ENCODE results near the gene RGS8.

Gene RGS8, protein sequence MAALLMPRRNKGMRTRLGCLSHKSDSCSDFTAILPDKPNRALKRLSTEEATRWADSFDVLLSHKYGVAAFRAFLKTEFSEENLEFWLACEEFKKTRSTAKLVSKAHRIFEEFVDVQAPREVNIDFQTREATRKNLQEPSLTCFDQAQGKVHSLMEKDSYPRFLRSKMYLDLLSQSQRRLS

DNA sequence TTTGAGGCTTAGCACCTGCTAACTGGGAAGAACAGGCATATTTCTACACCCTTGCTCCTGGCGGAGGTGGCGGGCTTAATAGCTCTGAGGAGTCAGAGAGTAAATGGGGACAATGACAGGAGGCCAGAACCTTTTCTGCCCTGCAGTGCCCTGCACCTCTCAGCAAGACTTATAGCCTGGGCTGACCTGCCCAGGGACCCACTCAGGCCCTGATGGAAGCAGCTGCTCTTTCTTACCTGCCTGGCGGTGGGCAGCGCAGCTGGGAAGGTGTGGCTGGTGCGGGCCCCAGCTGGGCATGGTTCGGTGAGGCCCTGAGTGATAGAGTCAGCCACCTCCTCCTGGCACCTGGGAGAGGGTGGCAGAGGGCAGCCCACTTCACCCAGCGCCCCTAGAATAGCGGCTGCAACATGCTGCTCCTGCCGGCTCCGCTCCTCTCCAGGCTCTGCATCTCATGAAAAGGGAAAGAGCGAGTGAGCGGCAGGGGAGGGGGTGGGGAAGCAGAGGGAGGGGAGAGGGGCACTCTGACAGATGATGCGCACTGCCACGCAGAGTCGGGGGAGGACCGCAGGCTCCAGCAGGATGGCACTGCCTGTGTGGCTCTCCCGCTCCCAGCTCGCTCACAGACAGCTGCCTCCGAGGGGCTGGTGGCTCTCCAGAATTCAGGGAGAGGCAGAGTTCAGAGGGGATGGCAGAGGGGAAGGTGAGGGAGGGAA lies at the start of gene RGS8:
Gene RGS8, minus strand, starts transcription at position 472 of the 713 bp plus-strand sequence. CDS start 14,938 bp downstream, outside the sequence.
- DNase-seq (ENCODE audit: low read depth in 3 of 3, low spot score in 1 of 3) = no peak

DNA sequence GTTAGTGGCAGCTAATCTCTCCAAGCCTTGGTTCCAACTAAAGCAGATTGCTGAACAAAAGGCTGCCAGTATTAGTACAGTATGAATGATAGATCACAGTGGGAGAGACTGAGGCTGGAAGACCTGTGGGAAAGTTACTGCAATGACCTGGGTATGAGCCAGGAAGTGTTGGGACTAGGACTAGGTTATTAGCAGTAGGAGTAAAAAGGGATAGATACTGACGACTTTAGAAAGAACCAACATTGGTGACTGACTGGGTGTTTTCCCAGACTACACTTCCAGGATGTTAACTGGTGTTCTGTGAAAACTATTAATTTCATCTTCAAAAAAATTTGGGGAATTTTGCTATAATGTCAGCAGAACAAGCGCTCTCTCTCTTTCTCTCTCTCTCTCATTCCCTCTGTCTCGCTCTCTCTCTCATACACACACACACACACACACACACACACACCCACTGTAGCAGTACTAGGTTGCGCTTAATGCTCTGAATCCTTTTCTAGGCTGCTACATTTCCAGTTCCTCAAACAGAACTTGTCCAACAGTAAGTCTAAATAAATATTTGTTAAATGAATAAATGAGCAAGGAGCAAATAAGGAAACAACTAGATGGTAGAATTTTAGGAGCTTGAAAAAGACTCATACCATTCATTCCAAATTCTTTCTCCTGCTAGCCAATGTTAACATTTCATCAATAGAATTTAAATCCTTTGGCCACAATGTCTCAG lies 47.6 kb upstream of the RGS8 start:
- no peak for DNase-seq (ENCODE audit: low read depth in 3 of 3, low spot score in 1 of 3)

DNA sequence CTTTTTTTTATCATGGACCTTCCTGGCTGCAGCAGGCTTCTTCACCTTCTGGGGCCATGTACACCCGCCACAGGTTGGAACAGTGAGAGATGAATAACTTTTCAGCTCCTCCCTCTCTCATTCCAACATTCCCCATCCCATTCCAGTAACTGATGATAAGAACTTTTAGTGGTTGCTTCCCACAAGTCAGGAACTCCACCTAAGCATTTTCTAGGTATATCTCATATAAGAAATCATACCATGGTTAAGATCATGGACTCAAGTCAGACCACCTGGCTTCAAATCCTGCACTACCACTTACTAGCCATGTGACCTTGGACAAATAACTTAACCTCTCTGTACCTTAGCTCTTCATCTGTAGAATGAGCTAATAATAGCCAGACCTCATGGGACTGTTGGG lies 42.5 kb upstream of the RGS8 start:
- DNase-seq (ENCODE audit: low read depth in 3 of 3, low spot score in 1 of 3) = no peak

DNA sequence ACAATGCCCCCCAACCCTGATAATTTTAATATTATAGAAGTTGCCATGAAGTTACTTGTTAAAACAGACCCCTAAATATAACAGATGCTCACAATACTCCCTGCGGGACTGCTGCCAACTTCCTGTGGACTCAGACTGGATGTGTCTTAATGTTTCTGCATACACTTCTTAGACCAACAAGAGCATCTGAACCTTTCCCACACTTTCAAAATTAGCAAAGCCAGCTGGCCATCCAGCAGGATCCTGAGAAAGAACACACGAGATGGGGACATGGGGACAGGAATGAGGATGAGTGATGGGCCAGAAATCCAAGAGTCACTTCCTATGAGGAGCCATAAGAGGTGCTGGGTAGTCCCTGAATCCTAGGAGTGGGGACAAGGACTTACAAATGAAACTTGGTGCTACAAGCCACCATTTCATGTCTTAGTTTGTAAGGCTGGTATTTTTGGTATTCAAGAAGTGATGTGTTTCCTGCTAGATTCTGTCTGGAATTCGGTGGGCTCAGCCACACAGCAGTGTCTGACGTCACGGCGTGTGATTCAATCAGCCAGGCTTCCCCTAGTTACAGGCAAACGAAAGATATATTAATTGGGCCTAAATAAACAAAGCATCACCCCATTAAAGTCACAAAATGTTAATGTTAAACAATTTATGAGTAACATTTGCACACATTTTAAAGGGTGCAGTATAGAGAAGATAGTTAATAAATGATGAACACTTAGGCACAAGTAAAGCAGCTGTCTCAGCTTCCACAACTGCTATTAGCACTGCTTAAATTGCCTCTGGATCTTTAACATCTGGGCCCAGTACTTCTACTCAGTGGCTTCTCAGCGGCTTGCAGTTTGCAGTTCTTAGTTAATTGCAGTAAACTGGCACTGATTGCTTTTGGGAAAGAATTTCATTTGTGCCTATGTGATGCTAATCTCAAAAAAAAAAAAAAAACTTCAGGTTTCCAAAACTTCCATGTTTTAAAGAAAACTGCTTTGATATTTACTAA lies 41.2 kb upstream of the RGS8 start:
- no peak for DNase-seq (ENCODE audit: low read depth in 3 of 3, low spot score in 1 of 3)

DNA sequence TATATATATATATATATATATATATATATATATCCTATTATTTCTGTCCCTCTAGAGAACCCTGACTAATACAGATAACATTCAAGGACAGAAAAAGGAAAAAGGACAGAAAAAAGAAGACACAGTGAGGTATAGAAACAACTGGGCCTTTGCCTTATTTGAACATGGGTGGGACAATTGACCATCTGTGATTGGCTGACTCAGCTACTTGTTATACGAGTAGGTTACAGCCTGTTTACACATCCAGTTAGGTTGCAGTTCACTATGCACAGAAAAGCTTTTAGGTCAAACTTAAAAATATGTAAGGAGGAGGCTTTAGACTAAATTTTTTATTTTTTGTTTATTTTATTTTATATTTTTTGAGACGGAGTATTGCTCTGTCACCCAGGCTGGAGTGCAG lies 39.8 kb upstream of the RGS8 start:
- DNase-seq (ENCODE audit: low read depth in 3 of 3, low spot score in 1 of 3) = no peak

DNA sequence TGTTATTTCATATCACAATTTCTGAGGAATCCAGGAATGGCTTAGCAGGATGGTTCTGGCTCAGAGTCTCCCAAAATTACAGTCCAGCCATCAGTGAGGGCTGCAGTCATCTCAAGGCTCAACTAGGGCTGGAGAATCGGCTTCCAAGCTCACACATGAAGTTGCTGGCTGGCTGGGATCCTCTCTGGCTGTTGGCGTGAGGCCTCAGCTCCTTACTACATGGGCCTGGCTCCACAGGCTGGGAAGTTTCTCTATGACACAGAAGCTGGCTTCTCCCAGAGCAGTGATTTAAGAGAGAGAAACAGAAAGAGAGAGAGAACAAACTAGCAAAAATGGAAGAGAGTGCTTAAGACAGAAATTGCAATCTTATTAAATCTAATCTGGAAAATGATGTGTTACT lies 38.8 kb upstream of the RGS8 start:
- DNase-seq (ENCODE audit: low read depth in 3 of 3, low spot score in 1 of 3) = no peak

DNA sequence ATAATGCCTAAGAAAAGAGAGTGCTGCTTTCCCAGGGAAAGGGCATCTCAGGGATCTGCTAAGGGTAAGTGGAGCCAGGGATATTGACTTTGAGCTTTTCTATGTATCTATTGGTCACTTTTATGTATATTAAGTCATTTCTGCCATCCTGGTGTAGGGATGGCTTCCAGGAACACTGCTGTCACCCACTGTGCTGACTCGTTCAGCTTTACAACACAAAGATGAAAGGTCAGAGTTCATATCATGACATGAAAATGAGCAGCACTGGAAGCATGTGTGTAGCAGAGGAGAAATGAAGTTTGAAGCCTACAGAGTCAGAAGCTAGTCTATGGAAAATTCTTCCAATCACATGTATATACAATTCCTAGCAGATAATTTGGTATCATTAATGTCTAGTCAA lies 37.1 kb upstream of the RGS8 start:
- no peak for DNase-seq (ENCODE audit: low read depth in 3 of 3, low spot score in 1 of 3)

DNA sequence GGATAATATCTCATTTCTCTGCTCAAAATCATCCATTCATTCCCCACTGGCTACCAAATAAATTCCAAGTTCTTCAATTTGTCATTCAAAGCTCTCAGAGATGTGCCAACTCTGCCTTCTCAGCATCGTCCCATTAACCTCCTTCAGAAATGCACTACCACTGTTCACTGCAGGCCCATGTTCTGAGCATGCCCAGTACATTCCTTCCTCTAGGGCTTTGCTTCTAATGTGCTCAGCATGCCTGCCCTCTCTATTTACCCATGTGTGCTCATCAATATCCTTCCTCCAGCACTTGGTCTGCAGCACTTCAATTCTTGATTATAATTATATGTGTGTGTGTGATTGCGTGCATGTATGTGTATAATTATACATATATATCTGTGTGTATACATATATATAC lies 36.1 kb upstream of the RGS8 start:
- DNase-seq (ENCODE audit: low read depth in 3 of 3, low spot score in 1 of 3) = no peak

DNA sequence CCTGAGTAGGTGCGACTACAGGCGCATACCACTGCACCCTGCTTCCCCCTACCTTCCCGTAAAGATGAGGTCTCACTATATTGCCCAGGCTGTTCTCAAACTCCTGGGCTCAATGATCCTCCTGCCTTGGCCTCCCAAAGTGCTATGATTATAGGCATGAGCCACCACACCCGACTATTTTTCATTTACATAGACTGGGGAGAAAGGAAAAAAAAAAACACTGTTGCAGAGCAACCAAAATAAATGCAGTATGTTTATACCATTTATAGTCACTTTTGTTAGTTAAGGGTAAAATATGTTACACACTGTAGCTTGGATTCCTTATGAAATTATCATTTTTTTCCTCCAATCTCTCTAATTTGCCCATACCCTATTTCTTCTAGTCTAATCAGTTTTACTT lies 35.2 kb upstream of the RGS8 start:
- DNase-seq (ENCODE audit: low read depth in 3 of 3, low spot score in 1 of 3) = no peak

DNA sequence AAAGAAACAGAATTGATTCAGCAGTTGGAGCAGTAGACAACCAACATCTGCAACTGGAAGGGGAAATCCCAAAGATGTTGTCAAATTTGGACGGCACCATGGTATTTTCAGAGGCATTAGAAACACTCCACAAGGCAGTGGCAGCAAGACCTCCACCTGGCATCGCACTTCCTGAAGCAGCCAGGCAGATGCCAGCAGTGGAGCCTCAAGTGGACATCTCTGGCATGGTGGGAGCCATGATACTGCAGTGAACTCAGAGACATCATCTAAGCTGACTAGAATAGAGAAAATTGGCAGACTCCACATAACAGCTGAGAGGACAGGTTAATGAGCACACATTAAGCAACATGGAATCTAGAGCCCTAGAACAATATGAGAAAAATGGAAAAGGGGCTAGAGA lies 33.9 kb upstream of the RGS8 start:
- DNase-seq (ENCODE audit: low read depth in 3 of 3, low spot score in 1 of 3) = no peak

DNA sequence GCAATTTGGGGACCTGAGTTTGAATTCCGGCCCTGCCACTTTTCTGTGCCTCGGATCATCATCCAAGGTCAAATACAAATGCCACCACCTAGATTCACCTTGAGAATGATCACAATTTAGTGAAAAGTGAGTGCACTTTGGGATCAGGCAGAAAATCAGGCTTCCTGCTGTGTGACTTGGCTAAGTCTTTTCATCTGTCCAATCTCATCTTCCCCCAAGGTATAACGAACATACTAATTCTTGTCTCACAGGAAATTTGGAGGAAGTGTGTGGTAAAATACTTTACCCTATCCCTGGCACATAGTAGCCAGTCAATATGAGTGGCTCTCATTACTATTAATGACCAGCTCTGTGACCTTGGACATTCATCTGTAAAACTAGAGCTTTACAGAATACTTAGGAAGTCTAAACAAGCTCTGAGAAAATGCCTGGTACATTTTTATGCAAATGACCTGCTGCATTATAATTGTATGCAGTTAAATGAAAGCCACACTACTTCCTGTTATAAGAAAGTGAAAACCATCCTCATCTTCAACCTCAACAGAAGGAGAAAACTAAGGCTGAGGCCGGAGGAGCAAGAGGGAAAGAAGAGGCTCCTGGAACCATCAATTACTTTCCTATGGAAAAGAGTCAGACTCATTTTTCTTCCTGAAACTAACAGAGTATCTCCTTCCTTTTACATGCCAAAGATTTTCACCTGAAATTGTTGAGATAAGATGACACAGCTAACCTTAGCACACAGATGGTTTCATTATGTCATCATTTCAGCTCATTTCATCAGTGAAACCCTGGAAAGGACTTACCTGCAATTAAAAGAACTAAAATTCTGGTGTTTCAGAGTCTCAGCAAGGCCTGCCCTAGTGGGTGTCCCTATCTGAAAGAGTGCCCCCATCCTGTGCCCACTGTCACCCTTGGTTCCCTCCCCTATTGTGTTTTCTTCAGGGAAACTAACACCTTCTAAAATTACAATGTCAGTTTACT lies 32.6 kb upstream of the RGS8 start:
- no peak for DNase-seq (ENCODE audit: low read depth in 3 of 3, low spot score in 1 of 3)

DNA sequence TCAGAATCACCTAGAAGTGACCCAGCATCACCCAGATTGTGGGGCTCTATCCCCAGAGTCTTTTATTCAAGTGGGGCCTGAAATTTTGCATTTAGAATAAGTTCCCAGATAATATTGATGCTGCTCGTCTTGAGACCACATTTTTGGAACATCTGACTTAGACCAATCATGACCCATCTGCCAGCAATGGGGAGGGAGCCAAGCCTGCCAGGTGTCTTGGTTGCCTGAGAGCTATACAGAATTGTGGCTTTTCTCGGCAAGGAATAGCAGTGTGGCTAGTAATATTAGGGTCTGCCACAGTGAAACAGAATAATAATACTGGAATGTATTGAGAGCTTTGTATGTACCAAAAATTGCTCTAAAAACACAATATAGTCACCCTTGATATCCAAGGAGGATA lies 31.1 kb upstream of the RGS8 start:
- no peak for DNase-seq (ENCODE audit: low read depth in 3 of 3, low spot score in 1 of 3)

DNA sequence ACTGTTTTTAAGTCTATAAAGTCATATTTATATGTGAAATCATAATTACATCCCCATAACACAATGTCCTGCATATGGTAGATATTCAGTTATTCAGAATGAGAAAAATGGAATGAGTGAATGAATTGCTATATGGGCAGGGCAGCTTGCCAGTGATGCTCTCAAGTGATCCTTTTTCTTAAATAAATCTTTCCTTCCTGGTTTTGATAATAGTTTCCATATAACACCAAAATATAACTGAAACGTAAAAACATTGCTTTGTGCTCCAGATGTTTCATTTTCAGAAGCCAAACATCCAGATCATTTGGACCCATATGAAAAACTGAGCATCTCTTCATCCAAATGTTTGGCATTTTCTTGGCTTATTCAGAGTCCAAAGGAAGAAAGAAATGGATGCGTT lies 30.2 kb upstream of the RGS8 start:
- DNase-seq (ENCODE audit: low read depth in 3 of 3, low spot score in 1 of 3) = no peak

DNA sequence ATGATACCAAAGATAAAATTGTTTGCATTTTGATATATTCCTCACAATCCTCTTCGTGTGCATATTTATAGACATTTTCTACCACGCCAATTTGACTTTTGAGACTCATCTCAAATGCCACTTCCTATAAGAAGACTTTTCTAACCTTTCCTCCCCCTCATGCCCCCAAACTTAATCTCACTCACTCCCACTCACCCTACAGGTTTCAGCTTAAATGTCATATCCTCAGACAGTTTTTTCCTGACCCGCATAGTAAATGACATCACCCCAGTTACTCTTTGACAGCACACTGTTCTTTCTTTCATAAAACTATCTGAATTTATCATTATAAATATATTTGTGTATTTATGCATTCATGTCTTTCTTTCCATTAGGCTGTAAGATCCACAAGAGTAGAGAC lies 29.6 kb upstream of the RGS8 start:
- no peak for DNase-seq (ENCODE audit: low read depth in 3 of 3, low spot score in 1 of 3)

DNA sequence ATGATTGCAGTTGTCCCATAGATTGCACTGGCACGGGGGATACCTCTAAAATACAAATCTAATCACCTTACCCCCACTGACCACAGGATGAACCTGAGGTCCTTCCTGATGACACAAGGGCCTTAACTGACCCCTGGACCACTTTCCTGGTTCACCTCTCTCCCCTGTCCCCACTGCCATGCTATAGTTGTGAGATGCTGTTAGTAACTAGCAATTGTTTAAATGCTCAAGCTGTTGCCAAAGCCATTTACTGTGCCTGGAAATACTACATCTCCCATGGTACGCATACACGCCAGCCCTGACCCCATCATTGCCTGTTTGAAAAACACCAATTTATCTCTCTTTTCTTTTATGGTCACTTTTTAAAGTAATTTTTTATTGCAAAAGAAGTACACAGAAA lies 29.1 kb upstream of the RGS8 start:
- no peak for DNase-seq (ENCODE audit: low read depth in 3 of 3, low spot score in 1 of 3)

DNA sequence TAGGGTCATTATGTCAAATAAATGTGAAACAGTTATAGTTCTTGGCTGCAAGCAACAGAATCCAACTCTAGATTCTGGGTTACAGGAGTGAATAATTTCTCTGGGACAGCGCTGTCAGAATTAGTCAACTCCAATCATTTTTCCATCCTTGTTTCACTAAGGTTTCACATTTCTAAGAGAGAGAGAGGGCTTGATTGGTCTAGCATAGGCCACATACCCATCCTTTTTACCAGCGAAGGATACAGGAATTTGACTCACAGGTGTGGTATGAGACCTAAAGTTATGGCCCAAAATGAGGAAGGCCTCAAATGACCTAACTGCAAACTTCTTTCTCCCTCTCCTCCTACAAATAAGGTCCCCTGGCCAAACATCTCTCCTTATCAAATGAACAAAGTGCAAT lies 25.5 kb upstream of the RGS8 start:
- DNase-seq (ENCODE audit: low read depth in 3 of 3, low spot score in 1 of 3) = no peak

DNA sequence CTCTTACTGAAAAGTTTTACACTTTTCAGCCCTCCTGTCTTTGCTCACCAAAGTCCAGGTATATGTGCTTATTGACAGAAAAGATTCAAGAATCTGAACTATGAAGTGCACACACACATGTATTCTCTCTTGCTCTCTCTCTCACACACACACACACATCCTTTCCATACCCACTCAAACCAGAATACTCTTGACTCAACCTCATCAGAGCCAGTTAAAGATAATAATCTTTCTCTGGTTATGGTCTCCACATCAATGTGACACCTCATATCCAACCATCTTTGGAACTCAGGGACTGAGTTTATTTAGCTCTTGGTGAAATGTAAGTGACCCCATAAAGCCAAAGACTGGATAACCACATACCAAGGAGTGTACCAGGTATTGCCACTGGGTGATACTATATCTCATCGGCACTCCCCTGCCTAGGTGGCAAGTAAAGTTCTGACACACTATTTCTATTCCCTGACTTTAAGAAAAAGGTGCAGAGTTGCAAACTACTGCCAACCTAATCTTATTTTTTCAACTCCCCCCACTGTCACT lies 24.9 kb upstream of the RGS8 start:
- DNase-seq (ENCODE audit: low read depth in 3 of 3, low spot score in 1 of 3) = no peak

DNA sequence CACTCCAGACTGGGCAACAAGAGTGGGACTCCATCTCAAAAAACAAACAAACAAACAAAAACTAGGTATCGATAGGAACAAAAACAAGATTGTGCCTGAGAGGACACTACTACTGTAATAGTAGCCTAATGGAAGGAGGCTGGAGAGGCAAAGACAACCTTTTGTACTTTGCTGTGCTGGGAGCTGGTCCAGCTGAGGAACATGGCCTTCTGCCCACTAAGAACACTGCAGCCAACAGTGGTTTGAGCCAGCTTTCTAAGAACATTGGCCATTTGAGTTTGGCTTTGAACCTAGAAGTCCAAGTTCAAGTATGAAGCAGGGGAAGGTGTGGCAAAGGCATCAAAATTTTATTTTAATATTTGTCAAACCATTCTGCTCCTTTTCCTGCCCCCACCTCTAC lies 22.7 kb upstream of the RGS8 start:
- no peak for DNase-seq (ENCODE audit: low read depth in 3 of 3, low spot score in 1 of 3)

DNA sequence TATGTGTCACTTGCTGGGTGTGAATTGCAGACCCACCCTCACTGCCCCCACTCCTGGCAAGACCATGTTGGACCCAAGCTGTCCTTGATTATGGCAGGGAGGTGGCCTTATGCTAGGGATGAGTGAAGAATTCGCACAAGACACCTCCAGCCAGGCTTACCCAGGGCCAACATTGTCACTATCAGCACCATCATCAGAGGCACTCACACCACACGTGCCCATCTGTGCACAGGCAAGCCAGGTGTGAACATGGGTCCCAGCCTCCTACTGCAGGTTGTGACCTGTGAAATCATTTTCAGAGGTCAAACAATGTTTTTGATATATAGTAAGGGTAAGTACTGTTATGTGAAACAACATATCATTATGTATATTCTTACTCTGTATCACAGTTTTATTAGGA lies 20.3 kb upstream of the RGS8 start:
- no peak for DNase-seq (ENCODE audit: low read depth in 3 of 3, low spot score in 1 of 3)

DNA sequence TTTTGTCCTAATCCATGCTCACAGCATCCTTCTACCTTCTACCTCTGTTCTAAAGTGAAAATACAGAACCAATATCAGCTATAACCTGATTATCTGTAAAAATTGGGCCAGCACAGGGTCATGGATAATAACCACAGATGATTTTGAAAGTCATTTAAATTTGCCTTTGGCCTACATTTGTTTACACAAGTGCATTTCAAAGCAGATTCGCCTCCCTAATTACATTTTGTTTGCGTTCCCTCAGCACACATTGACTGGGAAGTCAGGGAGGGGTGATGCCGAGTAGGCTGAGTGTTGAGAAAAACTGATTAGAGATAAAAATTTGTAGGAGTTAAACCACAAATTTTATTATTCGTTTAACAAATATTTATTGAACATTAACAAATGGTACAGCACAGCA lies 19.2 kb upstream of the RGS8 start:
- DNase-seq (ENCODE audit: low read depth in 3 of 3, low spot score in 1 of 3) = no peak

All from stimulated activated CD4-positive, alpha-beta T cell treated with anti-CD3 and anti-CD28 coated beads, TNF-alpha, amount 100 ng/mL, for 1 hour (primary cell).